HG02870 (cell line): Measurements from ENCODE around the gene TRMU.

Experiments
- ATAC-seq: cut with Tn5 transposase; IDR thresholded peaks from one replicate; pipeline ENCODE4 v1.9.1; 2021; ENCODE audit warnings: mild to moderate bottlenecking, moderate library complexity; ENCODE audit not compliant: unreplicated experiment

TRMU gene

GRCh38 chr22:46336119-46337078 lies 885 bp downstream of the TRMU start:
- ATAC-seq: no peak

DNA sequence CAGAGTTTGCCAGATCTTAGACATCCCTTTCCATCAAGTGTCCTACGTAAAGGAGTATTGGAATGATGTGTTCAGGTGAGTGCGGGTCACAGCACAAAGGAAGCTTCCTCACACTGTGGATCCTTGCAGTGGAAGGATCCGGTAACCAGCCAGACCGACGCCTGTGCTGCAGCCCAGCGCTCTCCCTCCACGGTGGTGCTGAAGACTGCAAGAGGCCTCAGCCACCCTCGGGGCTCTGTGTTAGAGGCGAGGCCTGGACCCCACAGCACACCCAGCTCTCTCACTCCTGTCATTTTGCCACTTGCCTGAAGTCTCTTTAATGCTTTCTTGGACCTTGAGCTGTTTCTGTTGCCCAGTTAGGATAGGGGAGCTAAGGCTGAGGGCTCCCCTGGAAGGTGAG lies 2.4 kb downstream of the TRMU start:
- ATAC-seq: no peak

DNA sequence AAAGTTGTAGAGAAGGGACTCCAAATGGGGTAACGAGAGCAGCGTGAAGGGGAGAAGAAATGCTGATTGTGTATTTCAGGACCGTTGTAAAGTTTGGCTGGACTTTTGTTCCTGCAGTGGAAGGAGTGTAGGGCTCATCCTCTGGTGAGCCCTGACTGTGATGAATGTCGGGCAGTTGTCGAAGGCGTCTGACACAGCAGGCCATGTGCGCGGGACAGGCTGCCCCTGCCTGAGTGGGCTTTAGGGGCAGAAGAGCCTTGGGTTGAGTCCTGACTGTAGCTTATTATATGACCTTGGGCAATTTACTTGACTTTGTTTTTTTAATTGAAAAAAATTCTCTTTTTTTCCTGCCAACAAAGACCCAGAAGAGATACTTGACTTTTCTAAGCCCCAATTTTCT lies 3.1 kb downstream of the TRMU start:
- ATAC-seq: no peak

- no peak for ATAC-seq
Observed at GRCh38 chr22:46339956-46340355, 4.4 kb downstream of the TRMU start.

DNA sequence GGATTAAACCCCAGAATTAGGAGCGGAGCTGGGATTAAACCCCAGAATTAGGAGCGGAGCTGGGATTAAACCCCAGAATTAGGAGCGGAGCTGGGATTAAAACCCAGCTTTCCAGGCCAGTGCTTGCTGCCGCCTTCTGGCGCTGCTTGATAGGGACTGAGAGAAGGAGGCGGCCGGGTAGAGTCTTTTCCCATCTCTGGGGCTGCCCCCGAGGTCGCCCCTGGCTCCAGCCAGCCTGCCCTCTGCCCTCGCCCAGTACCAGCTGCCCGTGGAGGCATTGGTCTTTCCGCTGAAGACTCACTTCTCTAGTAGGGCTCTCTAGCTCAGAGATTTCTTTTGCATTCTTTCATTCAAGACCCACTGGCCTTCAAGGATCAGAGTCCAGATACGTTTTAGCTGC lies 5.2 kb downstream of the TRMU start:
- ATAC-seq: no peak

- no peak for ATAC-seq
Observed at GRCh38 chr22:46346680-46347405, 11.3 kb downstream of the TRMU start.

DNA sequence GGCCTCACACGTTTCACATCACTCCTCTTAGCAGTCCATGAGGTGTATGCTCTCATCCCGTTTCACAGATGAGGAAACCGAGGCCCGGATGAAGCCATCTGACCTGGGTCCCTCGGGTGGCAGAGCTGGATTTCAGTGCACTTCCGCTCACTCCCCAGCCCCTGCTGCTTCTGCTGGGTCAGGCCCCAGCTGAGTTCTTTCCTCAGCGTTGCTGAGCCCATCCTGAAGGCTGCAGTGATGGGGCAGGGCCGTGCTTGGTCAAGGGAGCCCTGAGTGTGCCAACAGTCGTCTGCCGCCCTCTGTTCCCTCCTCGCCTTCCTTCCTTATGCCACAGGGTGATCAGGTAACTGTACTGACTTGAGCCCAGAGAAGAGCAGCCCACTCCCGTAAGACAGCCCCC lies 12.1 kb downstream of the TRMU start:
- ATAC-seq: no peak

GRCh38 chr22:46348099-46348695 lies 12.7 kb downstream of the TRMU start:
- no peak for ATAC-seq

- ATAC-seq: no peak
Observed at GRCh38 chr22:46349238-46349637, 13.7 kb downstream of the TRMU start.

- no peak for ATAC-seq
Observed at GRCh38 chr22:46349681-46350080, 14.2 kb downstream of the TRMU start.

GRCh38 chr22:46350121-46350520 lies 14.6 kb downstream of the TRMU start:
- no peak for ATAC-seq

- no peak for ATAC-seq
Observed at GRCh38 chr22:46350646-46351045, 15.1 kb downstream of the TRMU start.

DNA sequence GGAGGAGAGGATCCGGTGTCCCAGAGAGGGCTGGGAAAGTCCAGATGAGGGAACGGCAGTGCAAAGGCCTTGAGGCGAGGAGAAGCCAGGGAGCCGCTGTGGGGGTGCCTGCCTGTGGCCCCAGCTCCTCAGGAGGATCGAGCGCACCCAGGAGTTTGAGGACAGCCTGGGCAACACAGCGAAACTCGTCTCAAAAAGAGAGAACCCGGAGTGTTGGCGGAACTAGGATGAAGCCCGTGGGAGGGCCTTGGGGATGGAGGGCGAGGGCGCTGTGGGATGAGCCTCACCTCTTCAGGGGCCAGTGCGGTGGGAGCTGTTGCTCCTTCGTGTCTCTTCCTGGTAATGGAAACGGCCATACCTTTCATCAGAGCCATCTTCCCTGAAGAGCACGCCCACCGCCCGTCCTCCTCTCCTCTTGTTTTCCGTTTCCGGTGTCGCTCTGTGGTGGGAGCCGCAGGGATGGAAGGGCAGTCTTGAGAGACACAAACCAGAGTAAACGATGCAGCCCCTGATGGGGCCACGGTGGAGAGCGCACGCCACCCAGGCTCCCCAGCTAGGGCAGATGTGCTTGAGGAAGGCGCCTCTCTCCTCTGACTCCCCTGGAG lies 15.7 kb downstream of the TRMU start:
- no peak for ATAC-seq

- no peak for ATAC-seq
Observed at GRCh38 chr22:46351767-46352166, 16.3 kb downstream of the TRMU start.

DNA sequence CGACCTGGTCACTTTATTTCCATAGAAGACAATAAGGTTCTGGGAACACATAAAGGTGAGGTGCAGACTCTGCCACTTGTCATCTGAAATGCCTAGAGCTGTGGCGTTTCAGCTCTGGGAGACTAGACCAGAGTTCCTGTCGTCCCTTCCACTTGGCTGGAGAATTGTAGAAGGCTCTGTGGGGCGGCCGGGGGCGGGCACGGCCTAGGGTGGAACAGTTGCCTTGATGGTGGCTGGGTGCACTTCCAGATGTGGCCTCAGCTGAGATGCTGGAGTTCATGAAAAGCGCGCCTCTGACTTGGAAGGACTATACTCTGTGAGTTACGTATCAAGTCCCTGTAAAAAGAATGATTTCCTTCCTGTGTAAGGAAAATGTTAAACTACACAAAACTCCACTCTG lies 16.8 kb downstream of the TRMU start:
- ATAC-seq: no peak

- ATAC-seq: no peak
Observed at GRCh38 chr22:46352691-46353386, 17.3 kb downstream of the TRMU start.

GRCh38 chr22:46353483-46354105 lies 18.1 kb downstream of the TRMU start:
- no peak for ATAC-seq

DNA sequence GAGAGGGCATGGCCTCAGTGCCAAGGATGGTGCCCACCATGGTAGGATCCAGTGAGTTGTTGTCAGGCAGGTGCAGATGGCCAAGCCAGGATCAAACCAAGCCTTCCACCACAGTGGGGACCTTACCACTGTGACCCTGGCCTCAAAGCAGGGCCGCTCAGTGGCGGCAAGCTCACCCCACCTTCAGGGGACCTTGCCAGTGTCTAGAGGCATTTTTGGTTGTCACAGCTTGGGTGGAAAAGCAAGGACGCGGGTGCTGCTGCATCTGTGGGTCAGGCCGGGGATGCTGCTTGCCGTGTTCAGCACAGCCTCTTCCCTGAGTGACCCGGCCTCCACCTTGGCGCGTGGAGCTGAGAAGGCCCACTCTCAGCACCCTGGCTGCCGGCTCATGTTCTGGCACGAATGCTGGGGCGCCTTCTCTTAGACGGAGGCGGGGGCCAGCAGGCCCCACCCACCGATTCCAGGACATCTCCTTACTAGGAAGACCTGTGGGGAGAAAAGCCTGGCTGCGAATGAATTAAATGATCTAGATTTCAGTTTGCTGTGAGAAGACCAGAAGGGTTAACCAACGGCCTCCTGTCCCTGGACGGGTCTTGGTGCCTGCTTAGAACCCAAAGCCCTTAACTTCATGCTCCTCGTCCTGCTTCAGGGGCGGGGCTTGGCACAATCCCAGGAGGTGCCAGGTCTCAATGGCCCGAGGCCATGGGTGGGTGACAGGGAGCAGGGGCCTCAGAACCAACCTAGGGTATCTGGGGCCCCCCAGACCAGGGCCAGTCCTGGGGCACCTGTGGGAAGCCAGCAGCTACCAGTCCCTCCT lies 18.9 kb downstream of the TRMU start:
- ATAC-seq: no peak

GRCh38 chr22:46354993-46355305 lies 19.4 kb downstream of the TRMU start:
- no peak for ATAC-seq
